K562 (cell line): ENCODE measurements around the gene SPATA2L. TPM values are rescaled to one million over a fixed set of nuclear protein-coding genes. Genes with fewer than 3 reads are reported as not detected.

ENCODE experiments used
- ARID4B ChIP-seq: sonication (generic); formaldehyde crosslinking; IDR thresholded peaks from 2 replicates; pipeline ENCODE4 v1.8.0; 2022; ENCODE audit warnings: mild to moderate bottlenecking, missing genetic modification reagents
- ATF7 ChIP-seq: fragments of 450-650 bp; IDR thresholded peaks from 2 replicates; pipeline ENCODE4 v1.7.1; 2014; ENCODE audit warnings: mild to moderate bottlenecking, moderate library complexity
- CREM ChIP-seq: IDR thresholded peaks from 2 replicates; pipeline ENCODE4 v1.6.1; 2014; ENCODE audit warnings: antibody characterized with exemption, low read depth
- POLR2B ChIP-seq: fragments of 450-650 bp; IDR thresholded peaks from 2 replicates; pipeline ENCODE4 v1.6.1; 2018; ENCODE audit warnings: low read depth; ENCODE audit not compliant: partially characterized antibody
- PRDM10 ChIP-seq: fragments of 450-650 bp; IDR thresholded peaks from 2 replicates; pipeline ENCODE4 v1.6.1; 2018; ENCODE audit not compliant: partially characterized antibody
- USF1 ChIP-seq: sonication (generic); formaldehyde crosslinking; IDR thresholded peaks from 2 replicates; pipeline ENCODE4 v1.9.0; 2022; ENCODE audit warnings: mild to moderate bottlenecking, missing genetic modification reagents
- VEZF1 ChIP-seq: fragments of 200-800 bp; sonication (Bioruptor generic); IDR thresholded peaks from 2 replicates; pipeline ENCODE4 v1.6.1; 2017; ENCODE audit warnings: missing genetic modification characterization, missing compliant biosample characterization
- polyA plus RNA-seq, 8 experiments: library from polyadenylated mRNA; depleted of rRNA in 4 of 8; stranded (reverse) in 5 of 8; unstranded in 3 of 8; fragments of >200 nt; fragmentation: Nextera tagmentation in 2 of 8; fragmentation: Illumina TruSeq in 1 of 8; extraction: Ambion mirVana in 2 of 8; extraction: Trizol in 1 of 8; gene quantifications; 2 replicates each; pipeline versions ENCODE4 v1.2.1 to v1.2.3, GENCODE V29; 2011 to 2014; ENCODE audit warnings: inconsistent platforms in 1 of 8, missing spikeins in 1 of 8
- total RNA-seq, 7 experiments: library from RNA; depleted of rRNA in 6 of 7; stranded (reverse); fragments of >200 nt in 6 of 7; fragmentation: Illumina TruSeq in 2 of 7; extraction: Trizol in 2 of 7; gene quantifications; 2 replicates each; pipeline versions ENCODE4 v1.2.1 to v1.2.3, GENCODE V29; 2011 to 2021; ENCODE audit warnings: low replicate concordance in 1 of 7

SPATA2L gene
- total and polyA plus RNA-seq, 9 of the 15 experiments (the other 6 are each of a cell fraction or from before 2014, with no cell fraction given): 0.13 to 19.2 (median 4.8) TPM; not detected in 1

- peak; percentile 69 for TF ChIP-seq VEZF1
- TF ChIP-seq POLR2B: peak; percentile 44
- peak; percentile 62; the same call in 1 of the 2 replicates for TF ChIP-seq ATF7
- peak; percentile 74; the same call in 1 of the 2 replicates for TF ChIP-seq ARID4B (CRISPR knock-in tag)
- TF ChIP-seq USF1 (CRISPR knock-in tag): 0 out of 2 replicates have a peak, but pooled peaks have one; percentile 1
- TF ChIP-seq PRDM10: peak; percentile 20
- TF ChIP-seq CREM: peak; percentile 48; the same call in 1 of the 2 replicates
Observed at GRCh38 chr16:89701425-89702406, at the start of gene SPATA2L (continued).
